ENCODE results near the gene DUXB.
A peak's percentile ranks its signal among the peaks of the same experiment; 100 is the strongest.

DUXB gene

GRCh38 chr16:75667503-75667902, 33.8 kb downstream of the DUXB start:
- no peak overlapping the region for H3K4me3 ChIP-seq (ENCODE audit: low read depth, low read length)
- TF ChIP-seq CTCF (IDR thresholded peaks at IDR 0.05; ENCODE audit: low read depth, low read length), result no peak

- no peak for TF ChIP-seq CTCF (IDR thresholded peaks at IDR 0.05; ENCODE audit: low read depth, low read length)
- H3K4me3 ChIP-seq (ENCODE audit: low read depth, low read length), result no peak overlapping the region
Measured at GRCh38 chr16:75660726-75661302, 40.4 kb downstream of the DUXB start.

GRCh38 chr16:75660321-75660720, 40.9 kb downstream of the DUXB start:
- no peak for TF ChIP-seq CTCF (IDR thresholded peaks at IDR 0.05; ENCODE audit: low read depth, low read length)

GRCh38 chr16:75658175-75658574, 43.1 kb downstream of the DUXB start:
- no peak for TF ChIP-seq CTCF (IDR thresholded peaks at IDR 0.05; ENCODE audit: low read depth, low read length)
- H3K4me3 ChIP-seq (ENCODE audit: low read depth, low read length), result no peak overlapping the region

More at GRCh38 chr16:75660321-75660720, 40.9 kb downstream of the DUXB start:
- no peak overlapping the region for H3K4me3 ChIP-seq (ENCODE audit: low read depth, low read length)

- no peak for TF ChIP-seq CTCF (IDR thresholded peaks at IDR 0.05; ENCODE audit: low read depth, low read length)
- H3K4me3 ChIP-seq (ENCODE audit: low read depth, low read length), result no peak overlapping the region
Measured at GRCh38 chr16:75653922-75654321, 47.3 kb downstream of the DUXB start.

- peak overlapping the region; percentile 88 for H3K4me3 ChIP-seq (ENCODE audit: low read depth, low read length)
- TF ChIP-seq CTCF (IDR thresholded peaks at IDR 0.05; ENCODE audit: low read depth, low read length), result no peak
Measured at GRCh38 chr16:75648265-75649076, 52.8 kb downstream of the DUXB start.
